NCI-H187 treated with DMSO at 0.1 percent for 48 hours (cell line): Measurements from ENCODE around the gene AADACL4.
"Not testable (repeated sequence)": the region's sequence is repeated elsewhere in the genome, so short reads cannot be mapped to it uniquely, and the experiment has no call there.

Source experiments
- DNase-seq: peaks from one replicate; lab custom pipeline; 2025; lab: John Stamatoyannopoulos, UW

The AADACL4 gene

GRCh38 chr1:12629985-12630760 is 13.7 kb upstream of the AADACL4 start:
- DNase-seq = no peak

DNA sequence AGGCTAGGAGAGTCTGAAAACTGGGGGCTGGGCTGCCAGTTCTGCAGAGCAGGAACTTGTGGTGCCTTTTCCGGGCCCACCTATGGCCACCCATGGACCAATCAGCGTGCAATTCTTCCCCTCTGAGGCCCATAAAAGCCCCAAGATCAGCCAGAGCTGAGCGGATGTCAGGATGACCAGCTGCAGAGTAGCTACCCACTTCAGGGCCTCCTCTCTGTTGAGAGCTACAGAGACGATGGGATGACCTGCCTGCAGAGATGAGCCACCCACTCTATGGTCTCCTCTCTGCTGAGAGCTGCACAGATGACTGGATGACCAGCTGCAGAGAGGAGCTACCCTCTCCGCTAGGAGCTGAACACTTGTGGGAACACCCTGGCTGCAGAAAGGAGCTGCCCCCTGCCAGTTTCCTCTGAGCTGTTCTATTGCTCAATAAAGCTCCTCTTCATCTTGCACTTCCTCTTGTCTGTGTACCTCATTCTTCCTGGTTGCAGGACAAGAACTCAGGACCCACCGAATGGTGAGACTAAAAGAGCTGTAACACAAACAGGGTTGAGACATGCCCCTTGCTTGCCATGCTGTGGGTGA is 12.8 kb upstream of the AADACL4 start:
- no peak for DNase-seq

- no peak for DNase-seq
Observed at GRCh38 chr1:12631571-12631970, 12.3 kb upstream of the AADACL4 start.

- DNase-seq = no peak
Observed at GRCh38 chr1:12634156-12634555, 9.7 kb upstream of the AADACL4 start.

- no peak for DNase-seq
Observed at GRCh38 chr1:12634696-12635202, 9.1 kb upstream of the AADACL4 start.

DNA sequence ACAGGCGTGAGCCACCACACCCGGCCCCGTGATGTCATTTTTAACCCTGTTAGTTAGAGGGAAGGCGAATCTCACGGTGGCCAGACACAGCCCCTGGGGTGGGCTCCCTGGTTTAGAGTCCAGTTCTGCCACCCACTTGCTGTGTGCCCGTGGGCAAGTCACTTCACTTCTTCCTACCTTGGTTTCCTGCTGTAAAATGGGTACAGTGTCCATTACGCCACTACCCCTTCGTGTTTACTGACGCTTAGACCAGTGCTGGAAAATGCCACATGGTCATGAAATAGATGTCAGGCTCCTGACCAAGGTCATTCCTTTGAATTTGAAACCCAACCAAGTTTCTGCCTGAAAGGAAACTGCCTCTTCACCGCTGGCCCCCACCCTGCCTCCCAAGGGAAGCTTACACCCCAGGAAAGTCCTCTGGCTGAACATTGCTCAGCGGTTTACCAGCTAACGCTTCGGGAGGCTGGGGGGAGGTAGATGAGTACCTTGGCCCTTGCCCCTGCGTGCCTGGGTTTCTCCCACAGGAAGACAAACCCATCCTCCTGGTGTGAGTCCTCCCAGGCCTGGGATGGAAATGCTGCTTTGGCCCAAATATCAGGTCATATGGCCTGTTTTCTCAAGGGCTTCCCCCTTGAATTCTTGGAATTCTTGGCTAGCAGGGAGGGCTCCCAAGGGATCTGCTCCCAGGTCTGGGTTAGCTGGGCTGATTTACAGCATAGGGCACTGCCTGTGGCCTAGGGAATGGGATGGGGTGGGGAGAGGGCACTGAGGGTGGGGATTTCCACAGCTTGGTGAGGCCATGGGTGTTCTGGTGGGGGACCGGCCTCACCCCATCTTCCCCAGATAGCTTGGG is 7.6 kb upstream of the AADACL4 start:
- no peak for DNase-seq

DNA sequence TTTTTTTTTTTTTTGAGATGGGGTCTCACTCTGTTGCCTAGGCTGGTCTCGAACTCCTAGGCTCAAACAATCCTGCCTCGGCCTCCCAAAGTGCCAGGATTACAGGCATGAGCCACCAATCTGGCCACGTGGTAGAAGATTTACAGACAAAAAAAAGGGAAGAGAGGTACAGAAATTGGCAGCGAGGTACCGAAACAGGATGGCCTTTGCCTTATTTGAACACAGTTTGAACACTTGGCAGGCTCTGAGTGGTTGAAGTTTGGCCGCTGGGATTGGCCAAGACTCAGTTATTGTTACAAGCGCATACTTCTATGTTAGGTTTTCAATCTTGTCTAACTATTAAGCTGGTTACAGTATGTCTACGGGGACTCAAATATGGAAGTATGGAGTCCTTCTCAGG is 6.2 kb upstream of the AADACL4 start:
- no peak for DNase-seq

DNA sequence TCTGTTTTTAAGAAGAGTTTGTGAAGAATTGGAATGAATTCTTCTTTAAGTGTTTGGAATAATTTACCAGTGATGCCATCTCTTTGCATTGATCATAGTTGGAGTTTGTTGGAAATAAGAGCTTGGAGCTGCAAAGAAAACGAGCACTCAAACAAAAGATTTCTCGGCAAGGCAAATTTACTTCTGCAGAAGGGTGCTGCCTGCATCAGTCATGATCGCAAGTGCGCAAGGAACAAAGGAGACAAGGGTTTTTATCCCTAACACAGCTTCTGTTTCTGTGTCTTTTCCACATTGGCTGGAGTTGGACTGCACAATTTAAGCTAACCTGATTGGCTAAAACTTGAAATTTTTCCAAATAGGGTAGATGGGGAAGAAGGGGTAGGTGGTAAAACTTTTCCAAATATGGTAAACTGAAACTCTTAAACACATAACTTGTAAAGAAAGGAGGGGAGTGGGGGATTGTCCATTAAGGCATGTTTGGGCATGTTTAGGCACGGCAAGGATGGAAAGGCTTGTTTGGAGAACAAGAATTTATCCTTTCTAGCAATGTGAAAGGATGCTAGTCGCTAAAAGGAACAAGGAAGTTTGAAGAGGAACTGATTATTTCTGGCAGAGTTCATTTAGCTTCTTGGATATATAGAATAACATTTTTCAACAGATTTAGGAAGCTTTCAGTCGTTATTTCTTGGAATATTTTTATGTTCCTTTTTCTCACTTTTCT is 3.5 kb upstream of the AADACL4 start:
- no peak for DNase-seq

DNA sequence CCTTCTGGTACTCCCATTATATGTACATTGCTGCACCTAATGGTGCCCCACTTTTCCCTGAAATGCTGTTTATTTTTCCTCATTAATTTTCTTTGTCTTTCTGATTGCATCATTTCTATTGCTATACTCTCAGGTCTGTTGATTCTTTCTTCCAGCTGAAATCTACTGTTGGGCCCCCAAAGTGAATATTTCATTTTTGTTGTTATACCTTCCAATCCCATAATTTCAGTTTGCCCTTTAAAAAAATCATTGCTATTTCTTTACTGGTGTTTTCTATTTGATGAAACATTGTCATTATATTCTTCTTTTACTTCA is 3.0 kb upstream of the AADACL4 start:
- DNase-seq = no peak

- DNase-seq = no peak
Observed at GRCh38 chr1:12643079-12643478, 806 bp upstream of the AADACL4 start.

DNA sequence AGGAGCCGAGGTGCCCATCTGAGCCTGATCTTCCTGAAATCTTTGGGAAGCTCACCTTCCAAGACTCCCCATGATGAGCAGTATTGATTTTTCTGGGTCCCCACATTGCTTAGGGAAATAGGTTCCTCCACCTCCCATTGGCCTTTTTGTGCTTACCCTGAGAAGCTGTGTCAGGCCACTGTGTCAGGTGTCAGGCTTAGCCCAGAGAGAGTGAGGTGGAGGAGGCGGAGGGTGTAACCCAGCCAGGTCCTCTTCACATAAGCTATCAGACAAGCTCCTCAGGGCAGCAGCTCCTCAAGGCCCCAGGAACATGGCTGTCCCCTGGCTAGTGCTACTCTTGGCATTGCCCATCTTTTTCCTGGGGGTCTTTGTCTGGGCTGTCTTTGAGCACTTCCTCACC is 352 bp downstream of the AADACL4 start:
- no peak for DNase-seq

DNA sequence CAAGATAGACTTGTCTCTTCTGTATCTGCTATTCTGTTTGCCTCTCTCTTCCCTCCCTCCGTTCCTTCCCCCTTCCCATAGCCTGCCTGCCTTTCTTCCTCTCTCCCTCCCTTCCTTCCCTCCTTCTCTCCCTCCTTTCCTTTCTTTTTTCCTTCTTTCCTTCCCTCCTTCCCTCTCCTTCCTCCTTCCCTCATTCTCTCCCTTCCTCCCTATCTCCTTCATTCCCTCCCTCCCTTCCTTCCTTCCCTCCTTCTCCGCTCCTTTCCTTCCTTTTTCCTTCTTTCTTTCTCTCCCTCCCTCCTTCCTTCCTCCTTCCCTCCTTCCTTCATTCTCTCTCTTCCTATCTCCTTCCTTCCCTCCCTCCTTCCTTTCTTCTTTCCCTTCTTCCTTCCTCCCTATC is 944 bp downstream of the AADACL4 start:
- DNase-seq = no peak

GRCh38 chr1:12645401-12645800 is 1.5 kb downstream of the AADACL4 start:
- DNase-seq = not testable (repeated sequence)

- DNase-seq = no peak
Observed at GRCh38 chr1:12648741-12649140, 4.9 kb downstream of the AADACL4 start.

DNA sequence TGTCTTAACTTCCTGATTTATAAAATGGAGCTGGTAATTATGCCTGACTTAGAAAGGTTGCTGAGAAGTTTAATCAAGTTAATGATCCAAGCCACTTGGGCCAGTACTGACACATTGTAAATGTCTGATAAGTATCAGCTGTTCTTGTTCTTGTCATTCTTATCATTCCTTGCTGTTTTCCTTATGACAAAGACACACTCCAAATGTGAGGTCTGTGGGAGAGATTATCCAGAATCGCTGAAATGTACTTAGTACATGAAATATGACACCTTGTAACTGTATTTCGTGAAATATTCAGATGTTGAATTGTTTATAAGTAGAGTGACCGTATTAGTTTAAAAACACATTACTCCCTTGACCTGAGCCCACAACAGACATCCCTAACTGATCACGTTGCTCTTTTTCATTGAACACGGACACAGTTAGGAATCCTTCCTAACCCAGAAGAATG is 6.1 kb downstream of the AADACL4 start:
- DNase-seq = no peak

DNA sequence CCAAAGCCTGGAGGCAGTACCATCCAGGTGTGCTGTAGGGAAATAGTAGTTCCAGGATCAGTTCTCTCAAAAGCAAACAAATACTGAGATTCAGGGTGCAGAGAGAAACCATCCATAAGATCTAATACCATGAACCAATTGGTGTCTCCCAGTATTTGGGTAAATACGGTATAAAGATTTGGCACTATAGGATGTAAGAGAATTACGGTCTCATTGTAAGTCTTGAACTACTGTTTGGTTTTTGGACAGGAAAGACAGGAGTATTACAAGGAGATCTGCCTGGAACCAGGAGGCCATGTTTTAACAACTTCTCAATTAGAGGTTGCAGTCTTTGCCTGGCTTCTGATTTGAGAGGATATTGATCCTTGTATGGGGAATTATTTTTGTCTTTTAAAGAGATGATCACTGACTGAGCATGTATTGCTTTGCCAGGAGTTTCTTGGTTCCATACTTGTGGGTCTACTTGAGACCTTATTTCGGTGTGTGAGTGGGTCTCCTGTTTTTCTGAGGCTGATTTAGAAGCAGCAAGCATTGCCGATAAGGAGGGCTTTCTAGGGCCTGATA is 10.2 kb downstream of the AADACL4 start:
- no peak for DNase-seq

DNA sequence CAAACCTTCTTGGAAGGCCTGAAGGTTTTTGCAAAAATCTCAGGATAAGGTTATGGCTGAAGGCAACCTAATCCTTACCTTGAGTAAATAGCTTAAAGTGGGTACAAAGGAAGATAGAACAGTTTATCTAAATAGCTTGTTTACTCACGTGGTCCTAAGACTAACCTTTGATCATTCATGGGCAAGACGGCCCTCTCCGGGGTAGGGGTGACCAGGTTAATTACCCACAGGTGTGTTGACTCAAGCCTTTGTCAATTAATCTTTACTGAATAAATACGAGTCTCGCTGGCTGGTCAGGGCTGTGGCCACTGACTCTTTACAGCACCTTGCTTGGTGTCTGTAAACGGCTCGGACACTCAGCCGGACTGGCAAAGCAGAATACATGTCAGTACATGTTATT is 10.8 kb downstream of the AADACL4 start:
- no peak for DNase-seq

GRCh38 chr1:12656575-12656974 is 12.7 kb downstream of the AADACL4 start:
- no peak for DNase-seq

- no peak for DNase-seq
Observed at GRCh38 chr1:12657060-12657884, 13.4 kb downstream of the AADACL4 start.

- DNase-seq = not testable (repeated sequence)
Observed at GRCh38 chr1:12657885-12658512, 14.1 kb downstream of the AADACL4 start.
